Measurements from ENCODE around the gene SLC17A6.

DNA sequence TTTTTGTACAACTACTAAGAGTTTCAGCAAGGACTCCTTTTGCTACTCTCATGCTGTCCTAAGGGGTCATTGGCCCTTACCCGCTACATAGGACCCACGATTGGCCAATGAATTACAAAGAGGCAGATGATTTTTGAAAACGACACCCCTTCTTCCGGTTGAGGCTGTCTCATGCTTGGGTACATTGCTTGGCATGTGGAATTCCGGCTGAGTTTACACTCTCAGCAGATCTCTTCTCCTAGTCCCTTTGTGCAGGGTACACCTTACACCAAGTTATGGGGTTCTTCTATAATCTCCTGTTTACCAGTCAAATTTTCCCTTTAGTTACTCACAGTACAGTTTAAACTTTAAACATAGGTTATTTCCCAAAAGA is 52.1 kb downstream of the SLC17A6 start:
- TF ChIP-seq YY1 (IDR thresholded peaks at IDR 0.05; ENCODE audit: insufficient read depth, insufficient read length) (no peak), ZNF274 (IDR thresholded peaks at IDR 0.05; ENCODE audit: low read depth, low read length) (no peak)
